OCI-LY3 (cell line): Measurements from ENCODE around the gene SBSN.

Experiments used
- CTCF ChIP-seq: fragments of 200-600, 300-600 bp; sonication (generic); IDR thresholded peaks from 2 replicates; pipeline ENCODE4 v1.5.1; 2014; ENCODE audit warnings: antibody characterized with exemption, low read length, low read depth
- EZH2phosphoT487 ChIP-seq: fragments of 200-600 bp; shearing (Covaris generic); IDR thresholded peaks from 2 replicates; pipeline ENCODE4 v1.6.1; 2018; ENCODE audit warnings: antibody characterized with exemption, mixed run types, low read depth

DNA sequence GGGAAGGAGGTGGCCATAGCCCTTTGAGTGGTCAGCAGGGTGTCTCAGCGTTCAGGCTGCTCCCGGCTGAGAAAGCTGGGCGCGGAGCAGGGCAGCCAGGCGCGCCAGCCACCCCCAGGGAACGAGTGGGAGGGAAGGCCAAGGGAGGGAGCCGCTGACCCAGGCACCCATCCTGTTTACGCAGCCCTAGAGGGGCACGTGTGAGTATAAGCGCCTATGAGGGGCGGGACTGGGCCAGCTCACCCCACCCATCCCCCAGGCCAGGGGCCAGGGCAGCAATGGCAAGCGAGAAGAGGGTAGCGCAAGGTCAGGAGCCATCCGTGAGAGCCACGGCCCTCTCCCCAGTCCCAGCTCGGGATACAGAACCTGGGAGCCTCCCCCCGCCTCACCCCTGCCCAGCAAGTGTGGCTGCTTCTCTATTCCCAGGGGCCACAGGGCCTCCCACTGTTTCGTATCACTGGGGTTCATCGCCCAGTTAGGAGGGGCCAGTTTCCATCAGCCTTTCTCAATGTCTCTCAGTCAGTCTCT, 13.8 kb downstream of the SBSN start:
- TF ChIP-seq CTCF (no peak), EZH2phosphoT487 (no peak)
